ENCODE results near the gene TNFSF12.
A peak's percentile ranks its signal among the peaks of the same experiment; 100 is the strongest.

GRCh38 chr17:7561028-7561575 lies 12.2 kb downstream of the TNFSF12 start:
- no peak for TF ChIP-seq POLR2A (IDR thresholded peaks at IDR 0.05)
- TF ChIP-seq, protein P1, sequence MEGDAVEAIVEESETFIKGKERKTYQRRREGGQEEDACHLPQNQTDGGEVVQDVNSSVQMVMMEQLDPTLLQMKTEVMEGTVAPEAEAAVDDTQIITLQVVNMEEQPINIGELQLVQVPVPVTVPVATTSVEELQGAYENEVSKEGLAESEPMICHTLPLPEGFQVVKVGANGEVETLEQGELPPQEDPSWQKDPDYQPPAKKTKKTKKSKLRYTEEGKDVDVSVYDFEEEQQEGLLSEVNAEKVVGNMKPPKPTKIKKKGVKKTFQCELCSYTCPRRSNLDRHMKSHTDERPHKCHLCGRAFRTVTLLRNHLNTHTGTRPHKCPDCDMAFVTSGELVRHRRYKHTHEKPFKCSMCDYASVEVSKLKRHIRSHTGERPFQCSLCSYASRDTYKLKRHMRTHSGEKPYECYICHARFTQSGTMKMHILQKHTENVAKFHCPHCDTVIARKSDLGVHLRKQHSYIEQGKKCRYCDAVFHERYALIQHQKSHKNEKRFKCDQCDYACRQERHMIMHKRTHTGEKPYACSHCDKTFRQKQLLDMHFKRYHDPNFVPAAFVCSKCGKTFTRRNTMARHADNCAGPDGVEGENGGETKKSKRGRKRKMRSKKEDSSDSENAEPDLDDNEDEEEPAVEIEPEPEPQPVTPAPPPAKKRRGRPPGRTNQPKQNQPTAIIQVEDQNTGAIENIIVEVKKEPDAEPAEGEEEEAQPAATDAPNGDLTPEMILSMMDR (IDR thresholded peaks at IDR 0.05) = peak; percentile 70 to 96 (median 92)
